GM19238 (cell line): Measurements from ENCODE around the gene DGKZ.

ENCODE experiments used
- DNase-seq: peaks from one replicate; pipeline ENCODE4 v3.0.0; 2011; ENCODE audit warnings: low spot score; ENCODE audit not compliant: insufficient read length

Gene DGKZ

DNA sequence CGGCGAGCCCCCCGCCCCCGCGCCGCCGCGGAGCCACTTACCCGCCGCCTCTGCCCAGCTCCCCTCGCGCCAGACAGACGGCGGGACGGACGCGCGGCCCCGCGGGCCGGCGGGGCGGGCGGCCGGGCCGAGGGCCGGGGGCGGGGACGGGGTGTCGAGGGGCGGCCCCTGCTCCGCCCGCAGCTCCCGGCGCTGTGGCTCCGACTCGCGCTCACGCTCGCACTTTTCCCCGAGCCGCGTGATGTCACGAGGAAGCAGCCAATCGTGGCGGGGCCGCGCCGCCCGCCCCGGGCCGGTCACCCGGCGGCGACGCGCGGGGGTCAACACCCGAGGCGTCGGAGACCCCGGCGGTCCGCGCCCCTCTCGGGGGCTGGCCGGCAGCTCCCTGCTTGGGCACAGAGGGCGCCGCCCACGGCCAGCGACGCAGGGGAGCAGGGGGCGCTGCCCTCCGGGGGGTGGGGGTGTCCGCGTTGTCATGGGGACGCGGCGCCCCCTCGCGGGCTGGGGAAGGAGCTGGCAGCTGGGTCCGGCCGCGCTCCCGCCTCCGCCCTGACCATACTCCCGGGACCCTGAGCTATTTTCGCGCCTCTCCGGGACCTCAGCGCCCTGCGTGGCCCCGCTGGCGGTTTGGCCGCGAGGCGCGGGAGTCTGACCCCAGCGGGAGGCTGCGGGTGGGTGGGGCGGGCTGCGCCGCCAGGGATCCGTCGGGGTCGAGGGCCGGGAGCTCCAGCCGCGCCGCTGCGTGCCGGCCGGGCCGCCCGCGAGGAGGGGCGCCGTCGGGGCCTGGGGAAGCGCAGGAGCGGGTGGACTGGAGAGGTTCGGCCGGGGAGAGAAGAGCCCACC is 44.5 kb downstream of the DGKZ start, which contains the start of gene CHRM4:
CHRM4 (minus strand) TSS at position 199 of the 843 bp plus-strand sequence. CDS start 5,219 bp downstream, outside the sequence.
- DNase-seq: no peak

DNA sequence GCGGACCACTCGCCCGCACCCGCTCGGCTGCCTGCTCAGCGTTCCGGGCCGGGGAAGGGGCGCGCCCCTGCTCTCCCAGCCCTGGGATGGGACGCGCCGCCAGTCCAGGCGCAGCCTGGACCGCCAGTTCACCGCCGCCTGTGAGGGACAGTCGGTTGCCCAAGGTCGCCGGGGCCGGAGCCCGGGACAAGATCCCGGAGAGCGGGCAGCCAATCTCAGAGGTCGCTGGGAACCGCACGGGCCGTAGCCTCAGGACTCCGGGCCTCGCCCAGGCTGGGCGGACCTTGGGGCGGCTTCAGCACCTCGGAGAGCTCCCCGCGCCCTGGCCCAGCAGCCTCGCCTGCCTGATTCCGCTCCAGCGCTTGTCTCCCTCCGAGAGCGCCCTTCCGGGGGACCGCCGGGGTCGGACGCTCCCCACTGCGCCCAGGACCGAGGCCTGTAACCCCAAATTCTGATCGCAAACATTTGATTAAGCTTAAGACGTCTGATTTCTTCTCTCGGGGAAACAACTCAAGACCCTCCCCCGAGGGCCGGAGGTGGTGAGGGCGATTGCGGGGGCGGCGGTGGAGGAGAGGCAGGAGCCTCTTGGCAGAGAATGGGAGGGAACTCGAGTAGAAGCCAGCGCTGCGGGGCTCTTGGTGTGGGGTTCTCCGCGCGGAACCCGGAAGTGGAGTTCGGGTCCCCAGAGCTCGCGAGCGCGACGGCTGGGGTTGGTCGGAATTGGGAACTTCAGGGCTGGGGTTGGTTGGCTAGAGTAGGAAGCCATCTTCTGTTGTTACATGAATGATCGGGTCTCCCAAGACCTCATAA is 45.4 kb downstream of the DGKZ start:
- peak; percentile 96 for DNase-seq

DNA sequence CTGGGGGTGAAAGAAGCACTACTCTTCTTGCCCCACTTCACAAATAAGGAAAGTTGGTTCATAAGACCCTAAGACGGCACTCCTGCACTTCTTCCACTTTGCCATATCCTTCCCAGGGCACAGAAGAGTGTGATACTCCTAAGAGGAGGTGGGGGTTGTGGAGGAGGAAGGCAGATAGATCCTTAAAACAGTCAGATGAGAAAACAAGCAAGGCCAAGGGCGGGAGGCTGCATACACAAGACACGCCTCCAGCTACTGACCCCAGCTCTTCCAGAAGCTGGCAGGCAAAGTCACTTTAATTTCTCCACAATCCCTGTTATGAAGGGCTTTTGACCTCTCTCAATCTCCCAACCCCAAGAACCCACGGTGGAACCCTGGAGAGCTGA is 46.0 kb downstream of the DGKZ start:
- no peak for DNase-seq

DNA sequence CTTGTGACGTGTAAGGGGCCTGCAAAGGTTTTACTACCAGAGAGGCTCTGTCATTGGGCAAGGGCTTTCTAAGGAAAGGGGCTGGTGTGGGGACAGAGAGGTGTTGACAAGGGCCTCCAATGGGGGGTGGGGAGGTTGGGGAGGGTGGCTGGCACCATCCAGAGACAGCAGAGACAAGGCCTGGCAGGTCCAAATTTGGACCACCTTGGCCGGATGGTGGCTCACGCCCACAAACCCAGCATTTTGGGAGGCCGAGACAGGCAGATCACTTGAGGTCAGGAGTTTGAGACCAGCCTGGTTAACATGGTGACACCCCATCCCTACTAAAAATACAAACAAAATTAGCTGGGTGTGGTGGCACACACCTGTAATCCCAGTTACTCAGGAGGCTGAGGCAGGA is 46.5 kb downstream of the DGKZ start:
- DNase-seq: no peak

DNA sequence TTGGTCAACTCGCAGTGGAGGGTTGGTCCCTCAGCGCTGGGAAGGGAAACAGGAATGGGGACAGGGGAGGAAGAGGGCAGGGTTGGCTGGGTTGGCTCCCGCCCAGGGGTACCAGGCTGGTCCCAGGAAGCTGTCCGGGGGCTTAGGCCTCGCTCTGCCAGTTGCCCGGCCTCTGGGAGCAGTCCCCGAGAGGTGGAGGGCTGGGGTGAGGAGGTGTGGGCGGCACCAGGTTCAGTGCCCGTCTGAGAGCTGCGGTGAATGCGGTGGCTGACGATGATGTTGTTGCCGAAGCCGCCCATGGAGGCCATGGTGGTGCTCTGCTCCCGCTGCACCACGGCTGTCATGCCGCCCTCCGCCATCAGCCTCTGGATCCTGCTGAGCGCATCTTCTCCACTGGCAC is 50.3 kb downstream of the DGKZ start:
- DNase-seq: no peak

DNA sequence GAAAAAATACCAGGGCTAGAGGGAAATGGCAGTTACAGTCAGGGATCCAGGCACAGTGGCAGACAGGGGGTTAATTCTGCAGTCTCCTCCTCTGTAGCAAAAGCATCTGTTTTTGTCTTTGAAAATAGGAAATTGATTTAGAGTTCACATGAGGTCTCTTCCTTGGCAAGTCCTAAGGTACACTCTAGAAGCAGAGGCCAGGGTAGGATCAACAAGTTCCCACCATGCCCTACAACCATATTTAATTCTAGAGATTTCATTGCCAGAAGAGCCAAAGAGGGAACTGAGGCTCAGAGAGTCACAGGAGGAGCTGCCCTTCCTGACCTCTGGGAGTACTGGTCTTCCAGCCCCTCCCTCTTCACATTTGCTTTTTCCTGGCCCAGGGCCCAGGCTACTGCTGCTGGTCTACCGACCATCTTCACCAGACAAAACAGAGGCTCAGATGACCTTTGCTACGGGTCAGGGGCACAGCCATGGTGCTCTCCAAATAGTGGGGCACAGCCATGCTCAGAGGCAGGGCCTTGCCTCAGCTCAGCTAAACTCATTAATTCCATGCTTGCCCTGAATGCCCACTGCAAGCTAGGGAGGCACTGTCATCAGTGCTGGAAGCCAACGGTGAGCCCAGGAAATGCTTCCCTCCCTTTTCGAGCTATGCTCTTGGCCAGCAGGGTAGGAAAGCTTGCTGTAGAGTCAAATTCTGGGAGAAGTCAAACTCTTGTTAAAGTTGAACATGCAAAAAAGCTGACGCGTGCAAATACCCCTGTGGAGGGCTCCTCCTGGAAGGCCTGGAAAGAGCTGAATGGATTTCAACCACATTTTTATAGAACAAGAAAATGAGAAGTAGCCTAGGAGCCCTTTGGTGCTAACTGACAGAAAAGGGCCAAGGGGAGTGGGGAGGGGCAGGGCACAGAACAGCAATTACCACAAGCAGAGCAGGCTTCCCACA is 56.0 kb downstream of the DGKZ start:
- DNase-seq: no peak

DNA sequence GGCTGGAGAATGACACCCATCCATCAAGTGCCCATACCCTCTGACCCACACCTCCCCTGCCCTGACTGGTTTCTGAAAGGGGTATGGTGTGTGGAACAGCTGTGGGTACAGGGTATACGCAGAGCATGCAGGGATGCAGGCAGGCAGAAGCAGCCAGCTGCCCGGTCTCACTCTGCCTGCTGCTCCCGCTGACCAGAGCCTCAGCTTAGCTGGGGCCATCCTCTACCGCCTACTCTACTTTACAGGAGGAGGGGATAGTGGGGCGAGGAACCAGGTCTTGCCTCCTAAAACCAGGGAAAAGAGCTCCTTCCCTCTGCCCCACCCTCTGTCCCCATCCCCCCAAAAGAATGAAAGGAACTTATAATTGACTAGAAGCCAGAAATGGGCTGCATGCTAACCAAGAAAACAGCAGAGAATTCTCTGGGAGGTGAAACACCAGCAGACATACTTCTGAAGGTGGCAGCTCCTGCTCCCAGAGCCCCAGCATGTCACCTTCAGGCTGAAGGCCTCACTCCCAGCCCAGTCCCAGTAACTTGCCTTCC is 57.3 kb downstream of the DGKZ start:
- no peak for DNase-seq

DNA sequence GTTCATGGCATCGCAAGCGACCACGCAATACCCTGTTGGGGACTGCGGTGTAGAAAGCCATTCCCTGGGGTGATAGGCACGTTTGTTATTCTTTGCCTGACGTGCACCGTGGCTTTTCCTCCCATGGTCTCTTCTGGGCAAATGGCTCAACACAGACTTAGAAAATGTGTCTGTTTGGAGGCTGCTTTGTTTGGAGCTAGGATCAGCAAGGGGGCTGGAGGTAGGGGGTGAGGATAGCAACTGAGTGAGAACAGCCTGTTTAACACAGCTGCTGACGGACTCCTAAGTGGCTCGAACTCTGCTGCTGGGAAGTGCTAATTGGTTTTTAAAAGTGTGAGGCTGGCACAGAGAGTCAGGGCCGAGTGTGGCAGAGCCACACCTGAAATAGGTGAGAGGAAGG is 60.4 kb downstream of the DGKZ start:
- DNase-seq: no peak

DNA sequence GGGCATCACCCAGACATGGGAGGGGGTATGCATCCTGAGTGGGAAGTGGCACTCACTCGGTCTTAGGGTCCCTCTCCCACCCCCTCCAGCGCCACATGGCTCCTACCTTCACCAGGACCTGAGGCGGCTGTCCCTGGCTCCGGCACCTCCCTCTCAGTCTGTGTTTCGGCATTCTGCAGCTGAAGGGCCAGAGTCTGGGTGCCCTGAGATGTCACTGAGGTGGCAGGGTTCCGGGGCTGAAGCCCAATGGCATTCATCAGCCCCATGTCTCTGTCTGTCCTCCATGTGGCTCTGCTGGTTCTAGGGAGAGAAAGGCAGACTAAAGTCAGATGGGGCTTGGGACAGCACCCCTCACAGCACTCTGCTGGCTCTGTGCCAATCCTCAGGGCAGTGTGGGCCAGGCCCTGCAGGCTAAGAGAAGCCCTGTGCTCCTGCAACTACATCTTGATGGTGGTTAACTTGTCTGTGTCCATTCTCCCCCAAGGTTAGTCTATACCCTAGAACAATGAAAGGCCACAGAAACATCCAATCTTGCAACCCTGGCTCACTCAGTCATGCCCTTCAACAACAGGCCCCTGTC is 61.2 kb downstream of the DGKZ start:
- no peak for DNase-seq

DNA sequence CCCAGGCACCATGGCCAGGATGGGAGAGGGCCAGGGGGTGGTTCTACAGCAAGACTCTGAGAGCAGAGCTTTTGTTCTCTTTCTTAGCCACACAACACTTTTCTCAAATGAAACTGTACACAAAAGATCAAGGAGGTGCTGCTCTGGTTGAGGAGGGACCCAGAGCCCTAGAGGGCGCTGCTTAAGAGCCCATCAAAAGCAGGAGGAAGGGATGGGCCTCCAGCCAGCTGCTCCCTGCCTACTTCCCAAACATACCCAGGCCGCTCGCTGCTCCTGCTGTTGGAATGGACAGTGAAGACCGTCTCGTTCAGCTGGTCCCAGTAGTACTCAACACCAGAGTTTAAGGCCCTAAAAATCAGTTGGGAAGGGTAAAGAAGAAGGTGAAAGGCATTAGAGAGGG is 62.8 kb downstream of the DGKZ start:
- no peak for DNase-seq

DNA sequence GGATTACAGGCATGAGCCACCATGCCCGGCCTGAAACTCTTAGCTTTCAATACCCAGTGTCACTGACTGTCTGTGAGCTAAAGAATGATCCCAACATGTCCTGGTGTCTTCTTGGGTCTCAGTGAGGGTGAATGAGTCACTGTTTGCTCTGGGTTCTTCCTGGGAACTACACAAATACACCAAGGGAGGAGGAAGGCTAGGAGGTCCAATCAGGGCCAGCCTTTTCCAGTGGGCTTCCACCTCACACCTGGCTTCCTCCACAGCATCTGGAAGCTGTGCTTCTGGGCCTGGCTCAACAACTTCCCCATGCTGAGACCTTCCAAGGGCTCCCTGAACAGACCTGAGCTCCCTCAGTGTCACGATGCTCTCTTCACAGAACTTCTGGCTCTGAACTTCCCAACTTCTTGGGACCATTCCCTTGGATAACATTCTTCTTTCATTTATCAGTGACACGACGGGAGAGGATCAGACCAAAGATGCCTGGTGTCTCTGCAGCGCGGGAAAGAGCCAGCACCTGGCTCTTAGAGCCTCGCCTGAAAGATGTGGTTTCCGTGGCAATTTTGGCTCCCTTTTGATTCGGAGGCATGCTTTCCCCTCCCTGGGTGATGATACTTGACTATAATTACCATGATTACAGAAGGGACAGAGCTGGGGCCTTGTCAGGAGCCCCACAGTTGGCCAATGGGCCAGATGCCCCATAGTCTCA is 66.7 kb downstream of the DGKZ start:
- DNase-seq: no peak

DNA sequence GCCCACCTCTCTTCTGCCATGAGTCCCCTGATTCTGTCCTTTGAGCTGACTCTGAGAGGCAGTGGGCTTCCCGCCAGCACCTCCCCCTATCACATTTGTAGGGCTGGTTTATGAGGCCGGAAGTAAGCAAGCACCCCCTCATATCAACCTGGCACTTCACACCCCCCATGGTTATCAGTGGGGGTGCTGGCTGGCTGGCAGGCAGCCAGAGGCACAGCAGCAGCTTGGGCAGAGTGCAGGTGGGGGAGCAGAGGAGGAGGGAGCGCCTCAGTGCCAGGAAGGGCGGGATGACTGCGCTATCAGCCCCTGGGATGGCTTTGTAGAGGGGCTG is 67.2 kb downstream of the DGKZ start:
- DNase-seq: no peak

DNA sequence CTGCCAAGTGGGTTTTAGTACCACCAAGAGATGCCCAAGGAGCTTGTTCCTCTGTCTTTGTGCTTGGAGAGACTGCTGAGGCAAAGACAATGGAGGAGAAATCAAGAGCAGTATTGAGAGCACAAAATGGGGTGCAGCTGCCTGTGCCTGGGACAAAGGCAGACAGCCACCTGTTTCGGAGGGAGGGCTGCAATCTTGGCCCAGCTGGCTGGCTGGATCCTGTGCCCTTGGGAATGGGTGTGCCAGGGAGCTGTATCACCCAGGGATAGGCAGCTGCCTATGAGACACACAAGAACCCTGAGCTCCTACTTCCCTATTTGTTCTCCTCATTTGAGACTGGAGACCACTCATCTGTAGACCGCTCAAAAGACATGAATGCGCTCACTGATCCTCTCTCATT is 67.6 kb downstream of the DGKZ start:
- DNase-seq: no peak

DNA sequence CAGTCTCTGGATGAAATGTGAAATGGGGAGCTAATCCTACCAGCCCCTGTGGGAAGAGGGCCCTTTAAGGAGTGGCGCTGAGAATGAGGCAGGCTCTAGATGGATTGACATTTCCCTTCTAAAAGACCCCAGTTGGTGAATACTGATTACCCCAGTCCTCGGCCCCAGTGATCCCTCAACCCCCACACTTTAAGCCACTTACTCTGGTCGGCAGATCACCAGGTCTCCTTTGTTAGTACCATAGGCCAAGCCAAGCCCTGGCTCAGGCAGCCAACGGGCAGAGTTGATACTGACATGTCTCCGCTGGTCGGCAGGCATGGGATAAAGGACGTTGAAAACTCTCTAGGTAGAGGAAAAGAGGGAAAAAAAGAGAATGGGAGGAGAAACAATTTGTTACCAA is 70.4 kb downstream of the DGKZ start:
- DNase-seq: no peak

DNA sequence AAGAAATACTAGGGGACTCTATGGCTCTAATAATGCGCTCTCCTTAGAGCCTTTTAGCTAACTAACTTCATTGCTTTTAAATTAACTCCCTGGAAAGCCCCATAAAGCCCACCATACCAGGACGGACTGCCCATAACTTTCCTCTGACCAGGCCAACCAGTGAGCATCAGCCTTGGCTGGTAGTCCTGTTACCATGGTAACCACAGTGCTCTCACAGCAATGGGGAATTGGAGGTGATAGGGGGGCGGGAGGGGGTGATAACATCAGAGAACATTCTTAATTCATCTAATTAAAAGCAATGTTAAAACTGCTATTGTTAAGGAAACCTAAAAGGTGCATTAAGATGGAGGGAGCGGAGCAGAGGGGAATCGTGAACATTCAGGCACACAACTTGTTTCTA is 71.5 kb downstream of the DGKZ start:
- DNase-seq: no peak

DNA sequence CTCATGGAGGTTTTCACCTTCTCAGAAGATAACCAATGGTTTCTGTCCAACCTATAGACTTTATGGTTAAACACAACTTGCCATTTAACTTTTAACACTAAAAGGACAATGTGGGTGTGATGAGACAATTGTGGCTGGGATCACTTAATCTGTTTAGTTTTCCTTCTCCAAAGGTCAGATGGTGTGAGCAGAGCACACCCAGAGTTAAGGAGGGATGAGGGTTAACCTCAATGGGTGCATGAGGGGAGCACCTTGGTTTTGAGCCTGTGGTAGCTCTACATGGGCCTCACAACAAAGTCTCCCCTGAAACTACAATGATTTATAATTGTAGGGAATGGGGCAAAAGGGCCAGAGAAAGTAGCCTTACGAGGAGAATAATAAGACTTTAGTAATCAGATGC is 73.2 kb downstream of the DGKZ start:
- no peak for DNase-seq

DNA sequence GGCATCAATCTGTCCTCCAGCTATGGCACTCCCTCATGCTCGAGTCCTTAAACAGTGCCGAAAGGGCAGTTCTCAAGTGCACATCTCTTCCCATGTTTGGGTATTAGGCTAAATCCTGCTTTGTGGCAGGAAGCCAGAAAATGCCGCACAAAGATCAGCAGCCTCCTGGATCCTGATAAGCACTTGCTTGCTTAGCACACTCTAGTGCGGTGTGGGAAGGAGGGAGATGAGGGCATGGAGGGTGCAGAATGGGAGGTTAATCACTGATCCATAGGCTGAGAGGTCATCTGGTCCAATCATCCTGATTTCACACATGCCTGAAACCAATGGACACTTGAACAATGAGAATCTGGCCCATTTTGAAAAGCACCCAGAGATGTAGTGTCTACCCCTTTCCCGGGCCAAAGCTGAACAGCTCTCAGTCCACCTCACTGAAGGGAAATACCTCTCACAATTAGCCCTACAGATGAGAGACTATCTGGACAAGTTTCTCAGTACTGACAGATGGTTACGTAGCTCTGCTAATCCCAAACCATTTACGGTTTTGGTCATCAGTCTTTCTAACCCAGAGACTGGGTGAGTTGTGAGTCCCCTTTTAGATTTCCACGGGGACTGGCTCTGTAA is 74.1 kb downstream of the DGKZ start:
- no peak for DNase-seq

DNA sequence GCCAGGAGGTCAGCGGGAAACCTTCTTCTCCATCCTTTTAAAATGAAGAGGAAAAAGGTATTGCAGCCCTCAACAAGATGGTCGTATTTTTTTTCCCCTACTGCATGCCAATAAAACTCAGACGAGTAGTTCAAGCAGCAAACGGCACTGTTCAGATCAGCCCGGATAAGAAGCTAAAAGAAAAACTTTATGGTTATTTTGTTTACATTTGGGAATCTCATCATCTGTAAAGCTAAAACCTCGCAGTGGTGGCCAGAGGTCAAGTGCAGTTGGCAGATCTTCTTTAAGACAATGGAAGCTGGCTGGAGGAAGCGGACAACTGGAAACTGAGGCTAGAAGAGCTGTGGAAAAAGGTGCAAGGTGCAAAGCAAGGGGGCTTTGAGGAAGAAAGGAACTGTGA is 75.3 kb downstream of the DGKZ start:
- DNase-seq: no peak

DNA sequence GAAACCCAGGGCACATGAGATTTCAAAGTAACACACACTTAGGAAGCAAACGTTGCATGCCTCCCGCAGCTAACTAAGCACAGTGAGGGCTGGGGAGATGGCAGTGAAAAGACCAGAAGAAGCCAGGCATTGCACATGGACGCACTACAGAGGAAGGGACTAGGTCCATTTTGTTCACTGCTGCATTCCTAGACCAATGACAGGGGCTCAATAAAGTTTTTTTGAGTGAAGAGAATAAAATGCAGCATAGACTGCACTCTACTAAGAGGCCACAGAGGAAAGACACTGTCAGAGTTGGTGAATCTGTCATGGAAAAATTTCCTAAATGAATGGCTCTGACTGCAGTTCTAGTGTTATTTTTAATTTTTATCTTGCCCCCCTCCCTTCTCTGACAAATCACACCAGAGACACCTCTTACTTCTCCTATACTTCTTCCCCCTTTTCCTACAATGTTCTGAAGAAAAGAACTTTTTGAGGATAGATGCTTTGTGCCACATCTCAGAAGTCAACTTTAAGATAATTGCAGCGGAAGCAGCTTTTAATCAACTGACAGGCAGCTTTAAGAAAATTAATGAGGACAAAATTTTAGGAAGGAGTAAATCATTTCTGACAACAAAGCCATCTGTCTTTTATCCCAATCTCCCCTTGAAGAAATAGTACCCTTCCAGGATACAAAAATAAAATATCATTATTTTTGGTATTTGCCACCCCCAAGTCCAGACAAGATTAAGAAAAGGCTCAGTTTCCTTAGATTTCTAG is 79.1 kb downstream of the DGKZ start:
- no peak for DNase-seq
